Muscle layer of duodenum (tissue), 2 donors: ENCODE data around the gene TCF4.

ENCODE experiments used
- H3K27ac ChIP-seq: one replicate; pipeline ENCODE4 v1.7.0; 2013; ENCODE audit warnings: mild to moderate bottlenecking, low read length
- H3K27me3 ChIP-seq: one replicate; pipeline ENCODE4 v1.7.0; 2013; ENCODE audit warnings: low read depth, mild to moderate bottlenecking, control low read depth, low read length
- H3K36me3 ChIP-seq, 2 donors: one replicate each; pipeline ENCODE4 v1.7.0; 2013; ENCODE audit warnings: low read length in 2 of 2, control low read depth in 1 of 2, mild to moderate bottlenecking in 1 of 2; ENCODE audit not compliant: insufficient read depth in 2 of 2, control insufficient read depth in 1 of 2
- H3K4me1 ChIP-seq, 2 donors: one replicate each; pipeline ENCODE4 v1.7.0; 2013; ENCODE audit warnings: low read length in 2 of 2, mild to moderate bottlenecking in 2 of 2, control low read depth in 1 of 2, moderate library complexity in 1 of 2; ENCODE audit not compliant: insufficient read depth in 2 of 2, control insufficient read depth in 1 of 2
- H3K4me3 ChIP-seq, 2 donors: one replicate each; pipeline ENCODE4 v1.7.0; 2013; ENCODE audit warnings: low read length in 2 of 2, low read depth in 1 of 2, mild to moderate bottlenecking in 1 of 2
- H3K9me3 ChIP-seq, 2 donors: one replicate each; pipeline ENCODE4 v1.7.0; 2013; ENCODE audit warnings: low read length in 2 of 2, control low read depth in 1 of 2, mild to moderate bottlenecking in 1 of 2; ENCODE audit not compliant: control insufficient read depth in 1 of 2
- donor health status: healthy.

Gene TCF4

GRCh38 chr18:55290898-55291297 lies 297.1 kb downstream of the TCF4 start:
- H3K27ac ChIP-seq = no peak overlapping the region
- H3K4me1 ChIP-seq = peaks cover 0 to 9% of the 10 kb centered on the region in 2 donors
- no peaks in the 10 kb centered on the region for H3K9me3 ChIP-seq
- H3K27me3 ChIP-seq = no peaks in the 10 kb centered on the region
- H3K4me3 ChIP-seq = no peak overlapping the region
- H3K36me3 ChIP-seq = no peaks in the 10 kb centered on the region

DNA sequence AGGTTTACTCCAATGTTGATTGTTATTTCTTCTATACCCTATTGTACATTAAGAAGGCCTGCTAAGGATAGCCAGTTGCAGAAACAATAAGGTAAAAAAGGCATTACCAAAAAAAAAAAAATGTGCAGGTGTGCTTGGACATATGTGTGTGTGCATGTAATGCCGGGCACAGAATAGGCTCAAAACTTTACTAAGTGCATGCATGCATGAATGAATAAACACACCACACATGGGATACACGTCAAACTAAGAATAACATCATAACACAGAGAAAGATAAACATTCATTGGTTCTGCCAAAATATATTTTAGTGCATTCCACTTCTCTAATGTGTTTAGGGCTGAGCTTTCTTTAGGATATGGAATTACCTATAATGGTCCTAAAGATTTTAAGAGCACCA lies 298.2 kb downstream of the TCF4 start:
- Histone ChIP-seq H3K9me3 (no peaks in the 10 kb centered on the region), H3K4me1 (peaks cover 0 to 9% of the 10 kb centered on the region in 2 donors), H3K27me3 (no peaks in the 10 kb centered on the region), H3K36me3 (no peaks in the 10 kb centered on the region), H3K4me3 (no peak overlapping the region), H3K27ac (no peak overlapping the region)

DNA sequence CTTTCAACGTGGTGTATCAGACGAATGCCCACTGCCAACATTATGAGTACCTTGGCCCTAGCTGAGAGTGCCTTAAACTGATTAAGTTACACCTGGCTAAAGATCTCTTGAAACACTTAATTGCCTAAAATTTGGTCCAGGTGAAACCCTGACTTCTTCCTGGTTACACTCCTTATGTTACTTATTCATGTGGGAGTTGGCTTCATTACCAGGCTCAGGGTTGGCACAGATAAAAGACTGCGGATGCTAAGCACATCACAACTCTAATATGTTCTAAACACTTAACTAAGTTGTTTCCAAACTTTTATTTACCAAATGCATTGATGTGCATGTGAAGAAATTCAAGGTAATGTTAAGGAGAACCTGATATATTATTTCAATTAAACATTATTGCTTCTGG lies 298.9 kb downstream of the TCF4 start:
- no peaks in the 10 kb centered on the region for H3K36me3 ChIP-seq
- H3K27ac ChIP-seq = no peak overlapping the region
- peaks cover 0 to 9% of the 10 kb centered on the region in 2 donors for H3K4me1 ChIP-seq
- no peaks in the 10 kb centered on the region for H3K27me3 ChIP-seq
- H3K9me3 ChIP-seq = no peaks in the 10 kb centered on the region
- no peak overlapping the region for H3K4me3 ChIP-seq

DNA sequence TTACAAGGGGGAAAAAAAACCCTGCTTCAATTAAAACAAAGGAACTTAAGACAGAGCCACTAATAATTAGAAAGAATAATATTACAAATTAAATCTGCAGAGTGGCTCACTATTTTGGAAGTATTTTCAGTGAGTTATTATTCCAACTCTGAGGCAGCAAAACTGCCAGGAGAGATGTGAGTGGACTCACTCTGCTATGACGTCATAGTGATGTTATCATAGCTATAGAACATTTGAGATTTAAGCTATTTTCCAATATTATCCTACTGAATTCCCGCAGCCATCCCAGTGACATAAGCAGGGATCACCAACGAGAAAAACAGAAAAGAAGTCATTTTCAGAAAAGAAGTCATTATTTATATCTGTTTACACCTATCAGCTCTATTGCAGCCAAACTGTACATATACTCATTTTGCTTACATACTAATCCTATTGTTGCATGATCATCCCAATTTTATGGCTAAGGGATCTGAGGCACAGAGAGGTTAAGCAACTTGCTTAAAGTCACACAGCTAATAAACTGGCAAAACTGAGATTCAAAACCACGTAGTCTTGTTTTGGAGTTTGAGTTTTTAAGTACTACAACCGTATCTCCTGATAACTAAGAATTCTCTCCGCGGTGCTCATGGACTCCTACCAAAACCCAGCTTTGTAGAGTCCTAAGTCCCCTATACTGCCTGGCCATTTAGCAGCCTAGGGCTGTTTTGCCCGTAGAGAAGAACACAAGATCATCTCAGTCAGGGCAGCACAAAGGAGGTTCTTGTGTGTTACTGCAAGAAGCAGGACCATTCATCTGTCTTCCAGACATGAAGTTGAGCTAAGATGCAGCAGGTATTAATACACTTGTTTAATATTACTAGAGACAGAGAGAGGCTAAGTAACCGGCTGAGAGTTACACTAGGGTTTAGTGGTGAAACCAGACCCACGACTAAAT lies 299.8 kb downstream of the TCF4 start:
- H3K36me3 ChIP-seq = no peaks in the 10 kb centered on the region
- H3K27me3 ChIP-seq = no peaks in the 10 kb centered on the region
- H3K4me1 ChIP-seq = peaks cover 0 to 9% of the 10 kb centered on the region in 2 donors
- no peak overlapping the region for H3K27ac ChIP-seq
- H3K4me3 ChIP-seq = no peak overlapping the region
- H3K9me3 ChIP-seq = no peaks in the 10 kb centered on the region

DNA sequence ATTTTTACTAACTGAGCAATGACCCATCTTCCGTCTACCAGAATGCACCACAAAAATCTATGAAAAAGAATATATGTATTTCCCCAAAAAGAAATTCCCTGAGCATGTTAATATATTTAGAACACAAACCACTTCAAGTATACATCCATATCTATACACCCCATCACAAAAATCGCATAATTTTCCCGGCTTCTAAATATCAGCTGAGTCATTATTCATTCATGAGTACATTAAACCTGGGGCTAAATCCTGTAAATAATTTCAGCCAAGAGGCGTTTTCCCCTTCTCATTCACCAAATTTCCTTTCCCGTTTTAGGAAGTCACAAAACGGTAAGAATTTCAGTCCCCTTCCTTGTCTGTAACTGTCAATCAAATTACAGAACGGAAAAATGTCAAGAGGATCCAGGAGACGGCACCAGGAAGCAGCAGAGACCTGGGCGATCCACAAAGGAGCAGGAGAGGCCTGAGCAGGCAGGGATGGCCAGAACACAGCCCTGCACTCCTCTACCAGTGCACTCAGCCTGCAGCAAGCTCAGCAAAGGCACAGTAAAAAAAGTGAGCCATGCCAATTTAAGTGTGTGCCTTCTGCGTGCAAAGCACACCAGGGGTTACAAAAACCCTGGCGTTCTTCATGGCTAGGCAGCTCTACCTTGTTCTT lies 300.7 kb downstream of the TCF4 start:
- Histone ChIP-seq H3K4me3 (no peak overlapping the region), H3K27ac (no peak overlapping the region), H3K4me1 (peaks cover 0 to 5% of the 10 kb centered on the region in 2 donors), H3K9me3 (no peaks in the 10 kb centered on the region), H3K36me3 (no peaks in the 10 kb centered on the region), H3K27me3 (no peaks in the 10 kb centered on the region)

DNA sequence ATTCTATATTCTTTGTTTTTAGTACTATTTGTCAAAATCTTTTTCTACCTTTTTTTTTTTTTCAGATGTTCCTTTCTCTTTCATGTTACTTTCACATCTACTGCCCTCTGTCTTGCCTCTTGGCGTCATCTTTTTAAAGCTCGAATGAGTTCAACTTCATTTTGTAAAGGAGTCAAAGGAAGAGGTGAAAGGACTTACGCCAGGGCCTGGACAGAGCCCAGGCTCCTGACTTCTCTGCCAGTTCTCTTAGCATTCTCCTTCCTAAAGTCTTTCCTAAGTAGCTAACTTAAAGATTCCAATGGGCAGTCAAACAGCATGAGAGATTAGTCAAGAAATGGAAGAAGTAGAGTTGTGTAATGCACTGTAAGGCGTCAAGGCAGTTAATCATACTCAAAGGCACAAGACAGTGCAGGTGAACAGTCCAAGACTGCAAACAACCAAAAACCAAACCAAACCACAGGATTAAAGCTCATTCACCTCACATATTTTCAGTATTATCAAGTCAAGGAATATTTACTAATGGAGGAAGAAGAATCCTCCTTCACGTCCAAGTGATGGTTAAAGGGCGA lies 301.7 kb downstream of the TCF4 start:
- Histone ChIP-seq H3K4me3 (no peak overlapping the region), H3K27ac (no peak overlapping the region), H3K27me3 (no peaks in the 10 kb centered on the region), H3K36me3 (no peaks in the 10 kb centered on the region), H3K9me3 (no peaks in the 10 kb centered on the region), H3K4me1 (peaks cover 0 to 5% of the 10 kb centered on the region in 2 donors)

- Histone ChIP-seq H3K4me1 (peaks cover 0 to 5% of the 10 kb centered on the region in 2 donors), H3K27ac (no peak overlapping the region)
Measured at GRCh38 chr18:55284614-55285013, 303.4 kb downstream of the TCF4 start.

DNA sequence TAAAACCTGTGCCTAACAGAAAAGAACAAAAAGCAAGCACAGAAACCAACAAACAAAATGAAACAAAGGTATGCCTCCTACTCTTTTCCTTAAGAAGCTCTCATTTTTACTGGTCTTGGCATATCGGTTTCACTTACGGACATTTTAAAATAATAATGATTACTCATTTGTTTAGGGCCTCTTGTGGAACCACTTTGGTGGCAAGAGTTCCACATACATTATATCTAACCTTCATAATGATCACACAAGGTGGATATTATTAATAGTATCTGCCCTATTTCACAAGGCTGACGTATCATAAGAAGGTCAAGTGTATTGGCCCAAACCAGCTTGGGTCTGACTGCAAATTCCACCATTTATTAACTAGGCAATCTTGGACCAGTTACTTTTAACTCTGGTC lies 304.7 kb downstream of the TCF4 start:
- Histone ChIP-seq H3K9me3 (no peaks in the 10 kb centered on the region), H3K36me3 (no peaks in the 10 kb centered on the region), H3K27ac (no peak overlapping the region), H3K27me3 (no peaks in the 10 kb centered on the region), H3K4me1 (peaks cover 0 to 5% of the 10 kb centered on the region in 2 donors), H3K4me3 (no peak overlapping the region)

More at GRCh38 chr18:55284614-55285013, 303.4 kb downstream of the TCF4 start:
- Histone ChIP-seq H3K4me3 (no peak overlapping the region), H3K36me3 (no peaks in the 10 kb centered on the region), H3K9me3 (no peaks in the 10 kb centered on the region), H3K27me3 (no peaks in the 10 kb centered on the region)

DNA sequence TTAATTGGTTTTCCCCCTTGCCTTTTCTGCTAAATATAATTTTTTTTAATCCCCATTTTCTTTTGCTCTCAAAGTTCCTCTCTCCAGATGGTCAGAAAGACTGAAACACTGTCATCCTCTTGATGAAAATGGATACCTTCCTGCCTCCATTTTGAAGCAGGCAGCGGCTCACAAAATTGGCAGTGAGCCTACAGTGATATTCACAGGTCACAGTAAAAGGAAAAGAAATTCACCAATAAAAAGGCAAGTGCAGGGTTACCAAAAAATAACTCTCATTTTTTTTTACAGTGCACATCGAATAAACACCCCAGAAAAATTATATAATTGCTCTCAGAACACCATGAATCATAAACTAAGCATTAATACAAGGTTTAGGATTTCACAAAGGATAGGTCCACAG lies 307.5 kb downstream of the TCF4 start:
- H3K27me3 ChIP-seq = no peaks in the 10 kb centered on the region
- peaks cover under 1 to 6% of the 10 kb centered on the region in 2 donors for H3K36me3 ChIP-seq
- no peaks in the 10 kb centered on the region for H3K9me3 ChIP-seq
- H3K4me1 ChIP-seq = peaks cover 0 to 6% of the 10 kb centered on the region in 2 donors
- H3K27ac ChIP-seq = no peak overlapping the region
- no peak overlapping the region for H3K4me3 ChIP-seq

GRCh38 chr18:55275039-55275901 lies 312.7 kb downstream of the TCF4 start:
- H3K9me3 ChIP-seq = no peaks in the 10 kb centered on the region
- peaks cover 5 to 25% of the 10 kb centered on the region in 2 donors for H3K36me3 ChIP-seq
- H3K27me3 ChIP-seq = no peaks in the 10 kb centered on the region
- no peak overlapping the region for H3K4me3 ChIP-seq
- peaks cover 0 to 3% of the 10 kb centered on the region in 2 donors for H3K4me1 ChIP-seq
- H3K27ac ChIP-seq = no peak overlapping the region
